BJ (cell line): ENCODE data around the gene CDC34. TPM values are rescaled to one million over a fixed set of nuclear protein-coding genes. Genes with fewer than 3 reads are reported as not detected.

ENCODE experiments used
- CTCF ChIA-PET: fragments of 350-600 bp; formaldehyde crosslinking; extraction: SDS; loops from one replicate; lab custom pipeline; 2021; ENCODE audit warnings: antibody characterized with exemption, inconsistent platforms; lab: Yijun Ruan, JAX
- POLR2A ChIA-PET: fragments of 300-600 bp; sonication (Branson Sonifier 250); formaldehyde crosslinking; extraction: SDS; loops from one replicate; lab custom pipeline; 2021; ENCODE audit warnings: antibody characterized with exemption; lab: Charles Lee
- DNase-seq: peaks from one replicate; pipeline ENCODE4 v3.0.0-alpha.2; 2011; ENCODE audit warnings: low read depth
- H3K27me3 ChIP-seq: 2 replicates; pipeline ENCODE4 v1.6.0; 2011; ENCODE audit warnings: low read length; ENCODE audit not compliant: control insufficient read depth, insufficient read depth
- H3K36me3 ChIP-seq: 2 replicates; pipeline ENCODE4 v1.5.1; 2011; ENCODE audit warnings: low read length; ENCODE audit not compliant: control insufficient read depth, insufficient read depth
- H3K4me3 ChIP-seq: 2 replicates; pipeline ENCODE4 v1.5.1; 2011; ENCODE audit warnings: low read depth, mild to moderate bottlenecking, control low read depth, low read length
- polyA minus RNA-seq: library from RNA; depleted of rRNA, polyadenylated mRNA; stranded (reverse); fragments of >200 nt; gene quantifications from 2 replicates; pipeline ENCODE4 v1.2.3, GENCODE V29; 2011; rRNA and poly(A)+ RNA removed
- polyA plus RNA-seq: library from polyadenylated mRNA; depleted of rRNA; stranded (reverse); fragments of >200 nt; gene quantifications from 2 replicates; pipeline ENCODE4 v1.2.3, GENCODE V29; 2011; rRNA removed
- TF ChIP-seq, protein P1 (sequence below): IDR thresholded peaks from 2 replicates; pipeline ENCODE4 v1.5.1; 2011; ENCODE audit warnings: low read depth, mild to moderate bottlenecking, control low read depth, inconsistent platforms, low read length, moderate library complexity; ENCODE audit not compliant: insufficient read depth

The CDC34 gene
- polyA plus RNA-seq (49.1 and 75.2 TPM in 2 replicates), polyA minus RNA-seq (30.5 and 34.2 TPM in 2 replicates)

- ChIA-PET POLR2A (interaction anchor here (0.8 kb wide), 1 partner anchor 40 kb away, joined by 4 read pairs; no protein-coding TSS in a partner anchor), CTCF (interaction anchor here (0.8 to 4.9 kb wide), 17 partner anchors 10 to 145 kb away, joined by 3 to 34 read pairs (median 6); partner anchors contain the start of genes BSG and TPGS1)
- DNase-seq, result no peak
- TF ChIP-seq, protein P1, sequence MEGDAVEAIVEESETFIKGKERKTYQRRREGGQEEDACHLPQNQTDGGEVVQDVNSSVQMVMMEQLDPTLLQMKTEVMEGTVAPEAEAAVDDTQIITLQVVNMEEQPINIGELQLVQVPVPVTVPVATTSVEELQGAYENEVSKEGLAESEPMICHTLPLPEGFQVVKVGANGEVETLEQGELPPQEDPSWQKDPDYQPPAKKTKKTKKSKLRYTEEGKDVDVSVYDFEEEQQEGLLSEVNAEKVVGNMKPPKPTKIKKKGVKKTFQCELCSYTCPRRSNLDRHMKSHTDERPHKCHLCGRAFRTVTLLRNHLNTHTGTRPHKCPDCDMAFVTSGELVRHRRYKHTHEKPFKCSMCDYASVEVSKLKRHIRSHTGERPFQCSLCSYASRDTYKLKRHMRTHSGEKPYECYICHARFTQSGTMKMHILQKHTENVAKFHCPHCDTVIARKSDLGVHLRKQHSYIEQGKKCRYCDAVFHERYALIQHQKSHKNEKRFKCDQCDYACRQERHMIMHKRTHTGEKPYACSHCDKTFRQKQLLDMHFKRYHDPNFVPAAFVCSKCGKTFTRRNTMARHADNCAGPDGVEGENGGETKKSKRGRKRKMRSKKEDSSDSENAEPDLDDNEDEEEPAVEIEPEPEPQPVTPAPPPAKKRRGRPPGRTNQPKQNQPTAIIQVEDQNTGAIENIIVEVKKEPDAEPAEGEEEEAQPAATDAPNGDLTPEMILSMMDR, result no peak
- peak within 1 kb of the TSS; percentile 98 for H3K4me3 ChIP-seq
- peaks cover 15% of the 10 kb centered on the region for H3K36me3 ChIP-seq
- H3K27me3 ChIP-seq, result no peaks in the 10 kb centered on the region
These were observed at the start of gene CDC34 for GRCh38 chr19:531753-532560. CDC34 (plus strand) TSS chr19:531760; CDS start chr19:531932, 172 bp downstream.

GRCh38 chr19:482186-483041 is 49.1 kb upstream of the CDC34 start:
- ChIA-PET POLR2A (no interaction called here), CTCF (no interaction called here)
- TF ChIP-seq, protein P1, result no peak
- Histone ChIP-seq H3K36me3 (no peaks in the 10 kb centered on the region), H3K4me3 (no peak overlapping the region), H3K27me3 (peaks cover 2% of the 10 kb centered on the region; the same call in 1 of the 2 replicates)
- DNase-seq, result no peak

GRCh38 chr19:483332-484072 is 48.1 kb upstream of the CDC34 start:
- no peak for DNase-seq
- TF ChIP-seq, protein P1, result no peak
- ChIA-PET CTCF (no interaction called here), POLR2A (no interaction called here)
- Histone ChIP-seq H3K36me3 (no peaks in the 10 kb centered on the region), H3K4me3 (no peak overlapping the region), H3K27me3 (peaks cover 2% of the 10 kb centered on the region; the same call in 1 of the 2 replicates)

GRCh38 chr19:484494-484893 is 47.1 kb upstream of the CDC34 start:
- Histone ChIP-seq H3K4me3 (no peak overlapping the region), H3K36me3 (no peaks in the 10 kb centered on the region), H3K27me3 (peaks cover 2% of the 10 kb centered on the region; the same call in 1 of the 2 replicates)
- TF ChIP-seq, protein P1, result no peak
- DNase-seq, result no peak
- ChIA-PET POLR2A (no interaction called here), CTCF (no interaction called here)
